OCI-LY1 (cell line): ENCODE data around the gene RAPGEF5.

Experiments used
- CTCF ChIP-seq: fragments of 200-600 bp; sonication (generic), shearing (Covaris generic); IDR thresholded peaks from 2 replicates; pipeline ENCODE4 v1.5.1; 2017; ENCODE audit warnings: mild to moderate bottlenecking, antibody characterized with exemption, low read length, moderate library complexity, mixed read lengths
- EZH2 ChIP-seq: fragments of 200-600 bp; sonication (generic), shearing (Covaris generic); IDR thresholded peaks from 2 replicates; pipeline ENCODE4 v1.8.0; 2017; ENCODE audit warnings: borderline replicate concordance, mixed run types, mild to moderate bottlenecking, antibody characterized with exemption, low read length, moderate library complexity, mixed read lengths

- no peak for TF ChIP-seq CTCF
- TF ChIP-seq EZH2 = no peak
Observed at GRCh38 chr7:22268884-22269421, 88.0 kb downstream of the RAPGEF5 start.
